ENCODE data around the gene MACC1. TPM values are rescaled to one million over a fixed set of nuclear protein-coding genes. Genes with fewer than 3 reads are reported as not detected.

Gene MACC1
- total and polyA plus RNA-seq, 9 of the 15 experiments (the other 6 are each of a cell fraction or from before 2014, with no cell fraction given): 5.9 to 30.2 (median 10.4) TPM

DNA sequence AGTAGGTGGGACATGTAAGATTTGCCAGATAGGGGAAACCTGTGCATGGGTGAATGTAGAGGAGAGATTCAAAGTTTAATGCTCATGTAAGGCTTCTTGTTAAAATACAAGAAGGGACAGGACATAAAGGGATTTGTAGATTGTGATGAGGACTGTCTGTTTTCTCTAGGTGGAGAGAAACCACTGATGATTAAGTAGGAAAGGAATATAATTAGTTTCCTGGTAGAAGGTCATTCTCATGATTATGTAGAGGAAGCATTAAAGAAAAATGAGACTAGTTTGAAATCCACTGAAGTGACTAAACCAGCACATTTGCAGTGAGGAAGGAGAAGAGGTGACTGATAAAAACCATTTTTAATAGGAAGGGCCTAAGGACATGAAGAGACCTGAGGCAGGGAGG is 19.6 kb upstream of the MACC1 start (continued):
- TF ChIP-seq, protein P1, sequence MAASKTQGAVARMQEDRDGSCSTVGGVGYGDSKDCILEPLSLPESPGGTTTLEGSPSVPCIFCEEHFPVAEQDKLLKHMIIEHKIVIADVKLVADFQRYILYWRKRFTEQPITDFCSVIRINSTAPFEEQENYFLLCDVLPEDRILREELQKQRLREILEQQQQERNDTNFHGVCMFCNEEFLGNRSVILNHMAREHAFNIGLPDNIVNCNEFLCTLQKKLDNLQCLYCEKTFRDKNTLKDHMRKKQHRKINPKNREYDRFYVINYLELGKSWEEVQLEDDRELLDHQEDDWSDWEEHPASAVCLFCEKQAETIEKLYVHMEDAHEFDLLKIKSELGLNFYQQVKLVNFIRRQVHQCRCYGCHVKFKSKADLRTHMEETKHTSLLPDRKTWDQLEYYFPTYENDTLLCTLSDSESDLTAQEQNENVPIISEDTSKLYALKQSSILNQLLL (CRISPR knock-in tag; IDR thresholded peaks at IDR 0.05; ENCODE audit: borderline replicate concordance): no peak
- no peak for TF ChIP-seq SNIP1 (IDR thresholded peaks at IDR 0.05; ENCODE audit: low read depth)
- TF ChIP-seq, protein P2, sequence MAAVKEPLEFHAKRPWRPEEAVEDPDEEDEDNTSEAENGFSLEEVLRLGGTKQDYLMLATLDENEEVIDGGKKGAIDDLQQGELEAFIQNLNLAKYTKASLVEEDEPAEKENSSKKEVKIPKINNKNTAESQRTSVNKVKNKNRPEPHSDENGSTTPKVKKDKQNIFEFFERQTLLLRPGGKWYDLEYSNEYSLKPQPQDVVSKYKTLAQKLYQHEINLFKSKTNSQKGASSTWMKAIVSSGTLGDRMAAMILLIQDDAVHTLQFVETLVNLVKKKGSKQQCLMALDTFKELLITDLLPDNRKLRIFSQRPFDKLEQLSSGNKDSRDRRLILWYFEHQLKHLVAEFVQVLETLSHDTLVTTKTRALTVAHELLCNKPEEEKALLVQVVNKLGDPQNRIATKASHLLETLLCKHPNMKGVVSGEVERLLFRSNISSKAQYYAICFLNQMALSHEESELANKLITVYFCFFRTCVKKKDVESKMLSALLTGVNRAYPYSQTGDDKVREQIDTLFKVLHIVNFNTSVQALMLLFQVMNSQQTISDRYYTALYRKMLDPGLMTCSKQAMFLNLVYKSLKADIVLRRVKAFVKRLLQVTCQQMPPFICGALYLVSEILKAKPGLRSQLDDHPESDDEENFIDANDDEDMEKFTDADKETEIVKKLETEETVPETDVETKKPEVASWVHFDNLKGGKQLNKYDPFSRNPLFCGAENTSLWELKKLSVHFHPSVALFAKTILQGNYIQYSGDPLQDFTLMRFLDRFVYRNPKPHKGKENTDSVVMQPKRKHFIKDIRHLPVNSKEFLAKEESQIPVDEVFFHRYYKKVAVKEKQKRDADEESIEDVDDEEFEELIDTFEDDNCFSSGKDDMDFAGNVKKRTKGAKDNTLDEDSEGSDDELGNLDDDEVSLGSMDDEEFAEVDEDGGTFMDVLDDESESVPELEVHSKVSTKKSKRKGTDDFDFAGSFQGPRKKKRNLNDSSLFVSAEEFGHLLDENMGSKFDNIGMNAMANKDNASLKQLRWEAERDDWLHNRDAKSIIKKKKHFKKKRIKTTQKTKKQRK (IDR thresholded peaks at IDR 0.05; ENCODE audit: borderline replicate concordance, low read depth, low read length): no peak
- TF ChIP-seq CBX8 (IDR thresholded peaks at IDR 0.05; ENCODE audit: borderline replicate concordance, extremely low read depth, low read depth, low read length, poor library complexity, severe bottlenecking): no peak
- TF ChIP-seq SOX6 (IDR thresholded peaks at IDR 0.05): no peak
- TF ChIP-seq TAL1 (IDR thresholded peaks at IDR 0.05): no peak
- no peak for TF ChIP-seq ZNF133 (CRISPR knock-in tag; IDR thresholded peaks at IDR 0.05)
